Activated CD4-positive, alpha-beta T cell treated with anti-CD3 and anti-CD28 coated beads for 36 hours (primary cell): ENCODE results near the gene KMT2A. TPM values are rescaled to one million over a fixed set of nuclear protein-coding genes. Genes with fewer than 3 reads are reported as not detected.

ENCODE experiments used
- total RNA-seq, 2 experiments: library from RNA; stranded (reverse); gene quantifications; one replicate each; pipeline ENCODE4 v1.2.3, GENCODE V29; 2021

Gene KMT2A
- total RNA-seq, 2 experiments from 2014 or later, result 64.1 to 67.1 TPM

Other genes starting within 250 kb of the KMT2A start
- 100 to 1,000 TPM; 168 to 193 TPM for gene JAML, start 211.5 kb upstream of the KMT2A start, total RNA-seq
- gene MPZL3, start 184.1 kb upstream of the KMT2A start, total RNA-seq, result 10 to 100 TPM; 45.9 to 53.2 TPM
- 10 to 100 TPM; 26.7 to 30.1 TPM for gene MPZL2, start 172.2 kb upstream of the KMT2A start, total RNA-seq
- gene CD3E, start 131.8 kb upstream of the KMT2A start, total RNA-seq, result 100 to 1,000 TPM; 400 to 530 TPM
- gene CD3D, start 93.8 kb upstream of the KMT2A start, total RNA-seq, result 100 to 1,000 TPM; 305 to 331 TPM
- gene CD3G, start 92.1 kb upstream of the KMT2A start, total RNA-seq, result 100 to 1,000 TPM; 141 to 146 TPM
- gene UBE4A, start 76.9 kb upstream of the KMT2A start, total RNA-seq, result 10 to 100 TPM; 44.2 to 50.7 TPM
- 100 to 1,000 TPM; 136 to 229 TPM for gene ATP5MG, start 34.9 kb upstream of the KMT2A start, total RNA-seq
- under 1 TPM; 0.21 to 0.59 TPM for gene TTC36, start 91.0 kb downstream of the KMT2A start, total RNA-seq
- gene TMEM25, start 94.7 kb downstream of the KMT2A start, total RNA-seq, result 10 to 100 TPM; 12.2 to 17.4 TPM
- gene IFT46, start 129.4 kb downstream of the KMT2A start, total RNA-seq, result 10 to 100 TPM; 18.7 to 25.4 TPM
- gene ARCN1, start 135.9 kb downstream of the KMT2A start, total RNA-seq, result 100 to 1,000 TPM; 148 to 154 TPM
- gene PHLDB1, start 171.1 kb downstream of the KMT2A start, total RNA-seq, result 1 to 10 TPM; 1.7 to 2.7 TPM
- not detected for gene TREH, start 243.2 kb downstream of the KMT2A start, total RNA-seq